ENCODE measurements around the gene TGFBR3. TPM values are rescaled to one million over a fixed set of nuclear protein-coding genes. Genes with fewer than 3 reads are reported as not detected.

The TGFBR3 gene
- total RNA-seq, 1 donor: 118 TPM

- no peak overlapping the region for H3K4me3 ChIP-seq (ENCODE audit: low read depth, low read length)
- TF ChIP-seq, protein P1, sequence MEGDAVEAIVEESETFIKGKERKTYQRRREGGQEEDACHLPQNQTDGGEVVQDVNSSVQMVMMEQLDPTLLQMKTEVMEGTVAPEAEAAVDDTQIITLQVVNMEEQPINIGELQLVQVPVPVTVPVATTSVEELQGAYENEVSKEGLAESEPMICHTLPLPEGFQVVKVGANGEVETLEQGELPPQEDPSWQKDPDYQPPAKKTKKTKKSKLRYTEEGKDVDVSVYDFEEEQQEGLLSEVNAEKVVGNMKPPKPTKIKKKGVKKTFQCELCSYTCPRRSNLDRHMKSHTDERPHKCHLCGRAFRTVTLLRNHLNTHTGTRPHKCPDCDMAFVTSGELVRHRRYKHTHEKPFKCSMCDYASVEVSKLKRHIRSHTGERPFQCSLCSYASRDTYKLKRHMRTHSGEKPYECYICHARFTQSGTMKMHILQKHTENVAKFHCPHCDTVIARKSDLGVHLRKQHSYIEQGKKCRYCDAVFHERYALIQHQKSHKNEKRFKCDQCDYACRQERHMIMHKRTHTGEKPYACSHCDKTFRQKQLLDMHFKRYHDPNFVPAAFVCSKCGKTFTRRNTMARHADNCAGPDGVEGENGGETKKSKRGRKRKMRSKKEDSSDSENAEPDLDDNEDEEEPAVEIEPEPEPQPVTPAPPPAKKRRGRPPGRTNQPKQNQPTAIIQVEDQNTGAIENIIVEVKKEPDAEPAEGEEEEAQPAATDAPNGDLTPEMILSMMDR (IDR thresholded peaks at IDR 0.05; ENCODE audit: insufficient read depth, low read length): no peak
- DNase-seq (ENCODE audit: low read depth): peak; percentile 39
Observed at GRCh38 chr1:91809317-91809716, 76.6 kb downstream of the TGFBR3 start.

DNA sequence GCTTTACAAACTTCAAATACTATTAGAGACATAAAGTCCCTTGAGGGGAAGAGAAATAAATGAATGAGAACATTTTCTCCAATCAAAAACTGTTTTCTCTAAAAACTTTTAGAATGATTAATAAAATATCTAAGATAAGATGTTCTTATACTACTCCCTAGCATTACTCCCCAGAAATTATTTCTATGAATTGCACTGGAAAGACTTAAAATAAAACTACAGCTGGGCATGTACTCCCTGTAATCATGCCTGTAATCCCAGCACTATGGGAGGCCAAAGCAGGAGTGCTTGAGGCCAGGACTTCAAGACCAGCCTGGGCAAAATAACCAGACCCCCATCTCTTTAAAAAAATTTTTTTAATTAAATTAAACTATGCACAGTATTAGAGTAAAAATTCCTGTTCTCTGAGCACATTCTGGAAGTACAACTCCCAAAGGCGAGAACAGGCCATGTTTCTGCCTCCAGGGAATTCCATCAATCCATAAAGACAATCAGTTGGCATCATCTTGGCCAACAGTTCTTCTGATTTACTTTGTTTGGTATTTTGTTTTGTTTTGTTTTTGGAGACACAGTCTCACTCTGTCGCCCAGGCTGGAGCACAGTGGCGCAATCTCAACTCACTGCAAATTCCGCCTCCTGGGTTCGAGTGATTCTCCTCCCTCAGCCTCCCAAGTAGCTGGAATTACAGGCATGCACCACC, 77.9 kb downstream of the TGFBR3 start:
- DNase-seq (ENCODE audit: low read depth): peak; percentile 28
- H3K4me3 ChIP-seq (ENCODE audit: low read depth, low read length): no peak overlapping the region
- TF ChIP-seq, protein P1 (IDR thresholded peaks at IDR 0.05; ENCODE audit: insufficient read depth, low read length): no peak

DNA sequence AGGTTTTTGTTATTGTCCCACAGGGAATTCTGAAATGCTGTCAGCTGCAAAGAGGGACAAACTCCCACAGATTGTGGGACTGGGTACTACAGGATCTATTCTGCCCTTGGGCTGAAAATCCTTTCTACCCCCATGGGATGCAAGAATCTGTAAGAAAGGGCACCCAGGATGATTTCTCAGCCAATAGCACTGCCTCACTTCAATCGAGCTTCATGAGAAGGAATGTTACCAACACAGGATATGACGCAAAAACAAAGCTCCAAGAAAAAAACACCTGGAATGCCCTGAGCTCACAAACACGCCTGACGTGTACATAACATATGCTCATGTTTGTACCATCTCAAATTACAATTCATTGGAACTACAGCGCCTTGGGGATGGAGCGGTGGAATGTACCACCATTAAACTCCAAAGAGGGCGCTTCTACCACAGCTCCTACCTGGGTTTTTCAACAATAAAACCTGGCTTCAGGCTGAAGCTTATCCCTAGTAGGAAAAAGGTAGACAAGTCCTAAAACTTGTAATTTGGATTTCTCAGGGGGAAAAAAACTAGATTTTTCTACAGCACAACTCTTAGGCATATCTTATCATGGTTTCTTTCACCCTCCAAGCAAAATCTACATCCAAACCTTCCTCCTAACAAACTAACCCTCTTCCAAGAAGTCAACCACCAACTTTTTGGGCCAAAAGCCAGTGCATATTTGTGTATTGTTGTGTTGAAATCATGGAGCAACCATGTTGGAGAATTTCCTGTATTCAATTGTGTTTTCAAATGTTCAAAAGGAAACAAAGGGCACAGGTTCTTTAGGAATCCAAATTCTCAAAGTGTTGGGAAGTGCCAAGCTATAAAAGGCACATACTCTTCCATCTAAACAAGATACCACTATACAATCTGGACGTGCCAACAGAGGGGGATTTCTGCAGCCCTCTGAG, 78.9 kb downstream of the TGFBR3 start:
- TF ChIP-seq, protein P1 (IDR thresholded peaks at IDR 0.05; ENCODE audit: insufficient read depth, low read length): no peak
- peak; percentile 96 for DNase-seq (ENCODE audit: low read depth)
- no peak overlapping the region for H3K4me3 ChIP-seq (ENCODE audit: low read depth, low read length)

- TF ChIP-seq, protein P1 (IDR thresholded peaks at IDR 0.05; ENCODE audit: insufficient read depth, low read length): no peak
- peak; percentile 29 for DNase-seq (ENCODE audit: low read depth)
Observed at GRCh38 chr1:91806181-91806768, 79.7 kb downstream of the TGFBR3 start.

GRCh38 chr1:91805311-91805801, 80.6 kb downstream of the TGFBR3 start:
- no peak overlapping the region for H3K4me3 ChIP-seq (ENCODE audit: low read depth, low read length)
- DNase-seq (ENCODE audit: low read depth): no peak
- TF ChIP-seq, protein P1 (IDR thresholded peaks at IDR 0.05; ENCODE audit: insufficient read depth, low read length): no peak

More at GRCh38 chr1:91806181-91806768, 79.7 kb downstream of the TGFBR3 start:
- H3K4me3 ChIP-seq (ENCODE audit: low read depth, low read length): no peak overlapping the region

DNA sequence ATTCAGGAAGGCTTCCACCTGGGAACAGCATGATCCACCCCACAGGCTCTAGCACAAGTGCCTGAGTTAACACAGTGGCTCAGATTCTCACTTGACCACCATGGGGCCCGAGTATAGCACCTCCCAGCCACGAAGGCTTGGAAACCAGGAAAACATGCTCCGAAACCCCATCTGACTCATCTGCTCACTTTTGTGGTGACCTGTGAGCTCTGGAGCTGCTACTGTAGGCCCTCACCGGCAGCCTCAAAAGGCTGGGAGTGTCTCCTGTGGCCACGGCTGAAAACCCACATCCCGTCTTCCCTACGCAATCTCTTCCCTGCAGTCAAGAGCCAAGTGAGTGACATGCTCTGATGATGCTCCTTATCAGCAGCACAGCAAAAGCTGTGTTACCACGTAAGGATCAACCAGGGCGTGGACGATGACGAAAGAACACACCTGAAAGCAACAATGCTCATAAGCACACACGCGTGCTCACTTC, 81.4 kb downstream of the TGFBR3 start:
- no peak for DNase-seq (ENCODE audit: low read depth)
- TF ChIP-seq, protein P1 (IDR thresholded peaks at IDR 0.05; ENCODE audit: insufficient read depth, low read length): no peak
- no peak overlapping the region for H3K4me3 ChIP-seq (ENCODE audit: low read depth, low read length)
